ENCODE results near the gene MCF2L. TPM values are rescaled to one million over a fixed set of nuclear protein-coding genes. Genes with fewer than 3 reads are reported as not detected.

Gene MCF2L
- total and polyA plus RNA-seq, 2 experiments from 2014 or later = 27.6 to 38.6 TPM

DNA sequence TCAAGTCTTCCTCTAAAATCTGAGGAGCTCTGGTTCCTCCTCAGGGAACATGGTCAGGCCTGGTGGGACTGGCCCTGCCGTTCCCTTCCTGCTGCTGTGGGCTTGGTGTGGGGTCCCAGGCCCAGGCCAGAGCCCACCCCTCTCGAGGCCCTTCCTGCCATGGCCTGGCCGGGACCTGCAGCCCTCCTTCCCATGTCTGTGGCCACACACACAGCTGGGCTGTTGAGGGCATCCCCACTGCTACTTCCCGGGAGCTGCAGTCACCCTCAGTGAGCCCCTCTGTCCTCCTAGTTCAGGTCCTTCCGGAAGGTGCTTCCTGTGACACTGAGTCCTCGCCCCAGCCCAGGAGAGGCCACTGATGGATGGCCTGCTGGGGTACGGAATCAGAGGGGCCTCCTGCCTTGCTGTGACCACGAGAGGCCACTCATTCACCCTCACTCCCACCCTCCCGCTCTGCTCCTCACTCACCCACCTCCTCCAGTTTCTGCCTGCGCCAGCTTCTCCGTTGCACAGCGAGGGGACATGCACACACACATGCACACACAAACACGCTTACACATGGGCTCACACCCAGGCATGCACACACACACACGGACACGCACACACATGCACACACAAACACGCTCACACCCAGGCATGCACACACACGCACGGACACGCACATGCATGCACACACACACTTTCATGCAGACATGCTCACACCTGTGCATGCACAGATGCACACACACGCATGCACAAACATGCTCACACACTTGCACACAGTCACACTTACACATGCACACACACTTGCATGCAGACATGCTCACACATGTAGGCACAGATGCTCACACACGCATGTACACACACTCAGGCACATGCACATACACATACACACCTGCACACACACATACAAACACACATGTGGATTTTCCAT is 7.3 kb upstream of the MCF2L start:
- no peak for DNase-seq (ENCODE audit: low read depth in 1 of 2, low spot score in 1 of 2)
- Histone ChIP-seq H3K4me3 (no peak overlapping the region), H3K9me3 (ENCODE audit: low read depth) (no peaks in the 10 kb centered on the region), H3K27me3 (no peaks in the 10 kb centered on the region), H3K27ac (no peak overlapping the region), H3K4me1 (ENCODE audit: low read depth) (no peaks in the 10 kb centered on the region), H3K36me3 (no peaks in the 10 kb centered on the region)
- no peak for TF ChIP-seq CTCF (IDR thresholded peaks at IDR 0.05; ENCODE audit: low read depth, low read length)

GRCh38 chr13:112962396-112962795 is 6.6 kb upstream of the MCF2L start:
- Histone ChIP-seq H3K9me3 (ENCODE audit: low read depth) (no peaks in the 10 kb centered on the region), H3K4me3 (no peak overlapping the region), H3K27ac (no peak overlapping the region), H3K27me3 (no peaks in the 10 kb centered on the region), H3K4me1 (ENCODE audit: low read depth) (no peaks in the 10 kb centered on the region), H3K36me3 (no peaks in the 10 kb centered on the region)
- no peak for DNase-seq (ENCODE audit: low read depth in 1 of 2, low spot score in 1 of 2)
- no peak for TF ChIP-seq CTCF (IDR thresholded peaks at IDR 0.05; ENCODE audit: low read depth, low read length)

DNA sequence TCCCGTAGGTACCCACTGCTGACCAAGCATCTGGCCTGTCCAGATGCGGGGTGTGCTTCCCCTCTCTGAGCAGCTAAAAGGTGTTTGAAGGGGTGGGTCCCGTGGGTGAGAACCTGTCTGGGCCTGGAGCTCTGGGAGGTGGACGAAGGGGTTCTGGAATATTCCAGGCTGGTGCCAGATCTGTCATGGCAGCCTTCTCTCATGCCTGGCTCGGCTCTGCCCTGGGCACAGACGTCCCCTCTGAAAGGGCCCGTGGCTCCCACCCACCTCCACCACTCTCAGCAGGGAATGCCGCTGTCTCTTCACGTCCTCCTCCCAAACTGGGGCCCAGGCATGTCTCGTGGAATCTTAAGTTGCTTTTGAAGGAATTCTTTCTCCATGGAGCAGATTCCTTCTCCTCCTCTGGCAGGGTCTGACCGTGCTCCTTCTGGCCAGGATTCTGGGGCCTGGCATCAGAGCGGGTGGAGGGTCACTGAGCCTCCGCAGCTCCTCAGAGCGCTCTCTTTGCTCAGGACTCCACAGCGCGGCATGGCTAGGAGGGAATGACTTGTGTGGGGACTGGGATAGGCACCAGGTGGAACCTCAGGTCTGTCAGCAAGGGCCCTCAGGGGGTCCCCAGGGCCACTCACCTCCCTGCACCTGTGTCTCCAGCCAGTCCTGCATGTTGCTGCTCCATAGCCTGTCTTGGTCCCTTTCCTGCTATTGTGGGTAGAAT is 5.9 kb upstream of the MCF2L start:
- Histone ChIP-seq H3K9me3 (ENCODE audit: low read depth) (no peaks in the 10 kb centered on the region), H3K4me3 (no peak overlapping the region), H3K27ac (no peak overlapping the region), H3K27me3 (no peaks in the 10 kb centered on the region), H3K36me3 (no peaks in the 10 kb centered on the region), H3K4me1 (ENCODE audit: low read depth) (no peaks in the 10 kb centered on the region)
- no peak for DNase-seq (ENCODE audit: low read depth in 1 of 2, low spot score in 1 of 2)
- no peak for TF ChIP-seq CTCF (IDR thresholded peaks at IDR 0.05; ENCODE audit: low read depth, low read length)

DNA sequence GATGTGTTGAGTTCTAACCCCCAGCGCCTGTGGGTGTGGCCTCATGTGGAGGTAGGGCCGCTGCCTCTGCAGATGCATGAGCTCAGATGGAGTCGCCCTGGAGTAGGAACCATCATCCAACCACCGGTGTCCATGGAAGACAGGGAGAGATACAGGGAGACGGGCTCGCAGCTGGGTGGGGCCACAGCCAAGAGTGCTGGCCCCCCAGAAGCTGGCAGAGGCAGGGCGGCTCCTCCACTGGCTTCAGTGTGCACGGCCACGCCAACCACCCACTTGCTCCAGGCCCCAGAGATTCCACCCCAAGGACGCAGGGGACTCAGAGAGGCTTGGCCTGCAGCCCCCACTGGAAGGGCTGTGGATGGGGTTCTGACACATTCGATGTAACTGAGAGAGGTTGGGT is 5.4 kb upstream of the MCF2L start:
- H3K27me3 ChIP-seq = no peaks in the 10 kb centered on the region
- no peak for DNase-seq (ENCODE audit: low read depth in 1 of 2, low spot score in 1 of 2)
- H3K36me3 ChIP-seq = no peaks in the 10 kb centered on the region
- H3K9me3 ChIP-seq (ENCODE audit: low read depth) = no peaks in the 10 kb centered on the region
- TF ChIP-seq CTCF (IDR thresholded peaks at IDR 0.05; ENCODE audit: low read depth, low read length) = no peak
- no peaks in the 10 kb centered on the region for H3K4me1 ChIP-seq (ENCODE audit: low read depth)
- H3K27ac ChIP-seq = no peak overlapping the region
- no peak overlapping the region for H3K4me3 ChIP-seq

GRCh38 chr13:112964971-112965492 is 4.0 kb upstream of the MCF2L start:
- Histone ChIP-seq H3K9me3 (ENCODE audit: low read depth) (no peaks in the 10 kb centered on the region), H3K4me3 (no peak overlapping the region), H3K36me3 (no peaks in the 10 kb centered on the region), H3K27ac (no peak overlapping the region), H3K4me1 (ENCODE audit: low read depth) (no peaks in the 10 kb centered on the region), H3K27me3 (peaks cover under 1% of the 10 kb centered on the region)
- DNase-seq (ENCODE audit: low read depth in 1 of 2, low spot score in 1 of 2) = no peak
- no peak for TF ChIP-seq CTCF (IDR thresholded peaks at IDR 0.05; ENCODE audit: low read depth, low read length)
